B cell (primary cell): ENCODE results near the gene PICK1. TPM values are rescaled to one million over a fixed set of nuclear protein-coding genes. Genes with fewer than 3 reads are reported as not detected.

Experiments used
- ATAC-seq: fragments of 200-7000 bp; cut with Tn5 transposase; one replicate; pipeline ENCODE4 v1.10.0; 2021; ENCODE audit warnings: low read depth, mild to moderate bottlenecking, moderate number of reproducible peaks, moderate library complexity
- CTCF ChIA-PET: fragments of 350-600 bp; sonication (Branson Sonifier 250); formaldehyde crosslinking; loops from one replicate; lab custom pipeline; 2021; ENCODE audit warnings: antibody characterized with exemption, inconsistent platforms; lab: Charles Lee
- POLR2A ChIA-PET: fragments of 350-600 bp; sonication (Branson Sonifier 250); formaldehyde crosslinking; loops from one replicate; lab custom pipeline; 2021; ENCODE audit warnings: antibody characterized with exemption; lab: Charles Lee
- DNase-seq: peaks from one replicate; pipeline ENCODE4 v3.0.0; 2013
- H2AFZ ChIP-seq: 2 replicates; pipeline ENCODE4 v1.6.1; 2012; ENCODE audit warnings: mild to moderate bottlenecking, low read depth, low read length; ENCODE audit not compliant: insufficient read depth, poor library complexity, severe bottlenecking
- H3K27ac ChIP-seq, 2 donors: 1 replicate in 1 of 2; 2 replicates in 1 of 2; pipeline ENCODE4 v1.5.1; 2012 to 2013; ENCODE audit warnings: low read length in 2 of 2, mild to moderate bottlenecking in 2 of 2, moderate library complexity in 1 of 2
- H3K27me3 ChIP-seq, 4 experiments: fragments of 200-600 bp in 1 of 4; sonication (generic) in 1 of 4; replicated peaks in 1 of 4; 1 replicate in 2 of 4; 2 replicates in 2 of 4; pipeline versions ENCODE4 v1.6.1 to v1.7.0; 2013 to 2016; ENCODE audit warnings: low read length in 3 of 4, mild to moderate bottlenecking in 2 of 4, mixed read lengths in 1 of 4, moderate library complexity in 1 of 4; ENCODE audit not compliant: insufficient read depth in 4 of 4, control insufficient read depth in 3 of 4; ENCODE audit errors: control extremely low read depth in 1 of 4
- H3K36me3 ChIP-seq, 2 experiments: replicated peaks in 1 of 2; 1 replicate in 1 of 2; 2 replicates in 1 of 2; pipeline versions ENCODE4 v1.6.1 to v1.7.1; 2013; ENCODE audit warnings: low read length in 1 of 2; ENCODE audit not compliant: insufficient read depth in 2 of 2, control insufficient read depth in 1 of 2; ENCODE audit errors: control extremely low read depth in 1 of 2, extremely low read depth in 1 of 2
- H3K4me1 ChIP-seq, 2 donors: fragments of 200-600 bp in 1 of 2; sonication (generic) in 1 of 2; 1 replicate in 1 of 2; 2 replicates in 1 of 2; pipeline versions ENCODE4 v1.5.1 to v1.6.1; 2013 to 2017; ENCODE audit warnings: low read length in 2 of 2; ENCODE audit not compliant: control insufficient read depth in 2 of 2, insufficient read depth in 2 of 2
- H3K4me2 ChIP-seq: replicated peaks from 2 replicates; pipeline ENCODE3; 2012; ENCODE audit warnings: mild to moderate bottlenecking, low read depth, low read length; ENCODE audit not compliant: poor library complexity, severe bottlenecking
- H3K4me3 ChIP-seq, 5 experiments: fragments of 200-600 bp in 1 of 5; sonication (generic) in 1 of 5; 1 replicate in 3 of 5; 2 replicates in 2 of 5; pipeline versions ENCODE4 v1.5.1 to v1.7.0; 2011 to 2016; ENCODE audit warnings: low read length in 4 of 5, mild to moderate bottlenecking in 4 of 5, low read depth in 2 of 5, control low read depth in 1 of 5, moderate library complexity in 1 of 5; ENCODE audit not compliant: insufficient read depth in 1 of 5; ENCODE audit errors: control extremely low read depth in 1 of 5, extremely low read depth in 1 of 5
- H3K79me2 ChIP-seq: fragments of 200-600 bp; sonication (generic); one replicate; pipeline ENCODE4 v1.6.0; 2016; ENCODE audit warnings: low read length; ENCODE audit not compliant: control insufficient read depth, insufficient read depth
- H3K9ac ChIP-seq: fragments of 200-600 bp; sonication (generic); 2 replicates; pipeline ENCODE4 v1.6.1; 2017; ENCODE audit warnings: mild to moderate bottlenecking, low read length, moderate library complexity
- H3K9me3 ChIP-seq, 3 donors: one replicate each; pipeline versions ENCODE4 v1.6.1 to v1.7.1; 2013; ENCODE audit warnings: low read length in 2 of 3; ENCODE audit not compliant: control insufficient read depth in 2 of 3, insufficient read depth in 1 of 3; ENCODE audit errors: control extremely low read depth in 1 of 3
- H4K20me1 ChIP-seq: 2 replicates; pipeline ENCODE4 v1.6.0; 2012; ENCODE audit warnings: mild to moderate bottlenecking, low read length; ENCODE audit not compliant: insufficient read depth, control insufficient read depth, poor library complexity, severe bottlenecking
- H3K27ac Mint-ChIP-seq: one replicate; pipeline ENCODE4 v1.8.0; 2021; ENCODE audit warnings: mixed read lengths
- H3K27me3 Mint-ChIP-seq: one replicate; pipeline ENCODE4 v1.8.0; 2021; ENCODE audit warnings: mixed read lengths
- H3K4me1 Mint-ChIP-seq: one replicate; pipeline ENCODE4 v1.8.0; 2021; ENCODE audit warnings: mixed read lengths
- H3K4me3 Mint-ChIP-seq: one replicate; pipeline ENCODE4 v1.8.0; 2021; ENCODE audit warnings: mixed read lengths
- H3K9me3 Mint-ChIP-seq: one replicate; pipeline ENCODE4 v1.8.0; 2022; ENCODE audit warnings: mixed read lengths; ENCODE audit not compliant: insufficient read depth
- CTCF ChIP-seq: fragments of 200-600 bp; IDR thresholded peaks from one replicate; pipeline ENCODE4 v1.8.0; 2022; ENCODE audit warnings: antibody characterized with exemption, mild to moderate bottlenecking
- EZH2 ChIP-seq: IDR thresholded peaks from 2 replicates; pipeline ENCODE4 v1.6.1; 2012; ENCODE audit warnings: borderline replicate concordance, low read depth, mild to moderate bottlenecking, moderate library complexity, low read length; ENCODE audit not compliant: insufficient read depth, poor library complexity, severe bottlenecking
- WGBS: methylation state at CpG from one replicate; pipeline ENCODE4 v1.1.5; 2013; ENCODE audit warnings: missing lambda C conversion rate; ENCODE audit not compliant: insufficient coverage; 5-methylcytosine and 5-hydroxymethylcytosine counted together
- intact Hi-C: fragments of 100-400 bp; cut with micrococcal nuclease; formaldehyde crosslinking; loops from one replicate; pipeline ENCODE4 v1.10.0; 2022
- polyA plus RNA-seq: library from polyadenylated mRNA; depleted of rRNA; stranded (reverse); fragments of >200 nt; gene quantifications from 2 replicates; pipeline ENCODE4 v1.2.3, GENCODE V29; 2012
- total RNA-seq, 2 donors: library from RNA; stranded (reverse); fragments of 120-200 nt in 1 of 2; gene quantifications; 1 replicate in 1 of 2; 2 replicates in 1 of 2; pipeline versions ENCODE4 v1.2.3 to v1.2.4, GENCODE V29; 2013 to 2022

PICK1 gene
- total and polyA plus RNA-seq, 2 donors (not counting 1 experiment from before 2014, with no cell fraction given) = 34.2 to 37.4 TPM

GRCh38 chr22:38086001-38086845 lies 29.0 kb downstream of the PICK1 start:
- no peaks in the 10 kb centered on the region for H3K79me2 ChIP-seq
- peaks cover 15 to 17% of the 10 kb centered on the region in 2 donors for H3K4me1 ChIP-seq
- TF ChIP-seq CTCF = no peak
- no peak for TF ChIP-seq EZH2
- ChIA-PET POLR2A (no interaction called here), CTCF (no interaction called here)
- peaks cover 5% of the 10 kb centered on the region for H3K4me1 Mint-ChIP-seq
- H3K9ac ChIP-seq = no peak overlapping the region
- H3K4me3 Mint-ChIP-seq = no peak overlapping the region
- no peaks in the 10 kb centered on the region for H4K20me1 ChIP-seq
- peaks cover 26% of the 10 kb centered on the region for H3K27me3 Mint-ChIP-seq
- H3K27ac Mint-ChIP-seq = no peak overlapping the region
- no peak overlapping the region for H3K4me3 ChIP-seq
- no peaks in the 10 kb centered on the region for H3K9me3 ChIP-seq
- 92% methylated on average over 24 of the region's 25 CpGs for WGBS
- no peak for ATAC-seq
- H3K4me2 ChIP-seq = no peak overlapping the region
- no peaks in the 10 kb centered on the region for H3K36me3 ChIP-seq
- peaks cover 0 to 40% (median 19%) of the 10 kb centered on the region in 4 experiments for H3K27me3 ChIP-seq
- intact Hi-C loops = no loop called here
- no peak overlapping the region for H2AFZ ChIP-seq
- DNase-seq = no peak
- no peak overlapping the region for H3K27ac ChIP-seq
- no peaks in the 10 kb centered on the region for H3K9me3 Mint-ChIP-seq

GRCh38 chr22:38086942-38087341 lies 29.7 kb downstream of the PICK1 start:
- H3K4me3 ChIP-seq = no peak overlapping the region
- intact Hi-C loops = no loop called here
- H3K27ac ChIP-seq = no peak overlapping the region
- peaks cover 0 to 35% (median 15%) of the 10 kb centered on the region in 4 experiments for H3K27me3 ChIP-seq
- WGBS = 90% methylated on average over 4 of the region's 13 CpGs
- Mint-ChIP-seq H3K27ac (no peak overlapping the region), H3K4me3 (no peak overlapping the region), H3K9me3 (no peaks in the 10 kb centered on the region), H3K4me1 (peaks cover under 1% of the 10 kb centered on the region), H3K27me3 (peaks cover 26% of the 10 kb centered on the region)
- ChIA-PET POLR2A (no interaction called here), CTCF (no interaction called here)
- no peaks in the 10 kb centered on the region for H4K20me1 ChIP-seq
- no peak for ATAC-seq
- no peaks in the 10 kb centered on the region for H3K9me3 ChIP-seq
- no peak overlapping the region for H3K9ac ChIP-seq
- TF ChIP-seq CTCF (no peak), EZH2 (no peak)
- no peak for DNase-seq
- H3K4me2 ChIP-seq = no peak overlapping the region
- no peak overlapping the region for H2AFZ ChIP-seq
- H3K79me2 ChIP-seq = no peaks in the 10 kb centered on the region
- H3K4me1 ChIP-seq = peaks cover 10 to 12% of the 10 kb centered on the region in 2 donors
- no peaks in the 10 kb centered on the region for H3K36me3 ChIP-seq
